ENCODE measurements around the gene FGF22. TPM values are rescaled to one million over a fixed set of nuclear protein-coding genes. Genes with fewer than 3 reads are reported as not detected.

The FGF22 gene
- total and polyA plus RNA-seq, 2 of the 13 experiments (the other 11 are each of a cell fraction or from before 2014, with no cell fraction given), result 0.24 TPM; not detected in 1

DNA sequence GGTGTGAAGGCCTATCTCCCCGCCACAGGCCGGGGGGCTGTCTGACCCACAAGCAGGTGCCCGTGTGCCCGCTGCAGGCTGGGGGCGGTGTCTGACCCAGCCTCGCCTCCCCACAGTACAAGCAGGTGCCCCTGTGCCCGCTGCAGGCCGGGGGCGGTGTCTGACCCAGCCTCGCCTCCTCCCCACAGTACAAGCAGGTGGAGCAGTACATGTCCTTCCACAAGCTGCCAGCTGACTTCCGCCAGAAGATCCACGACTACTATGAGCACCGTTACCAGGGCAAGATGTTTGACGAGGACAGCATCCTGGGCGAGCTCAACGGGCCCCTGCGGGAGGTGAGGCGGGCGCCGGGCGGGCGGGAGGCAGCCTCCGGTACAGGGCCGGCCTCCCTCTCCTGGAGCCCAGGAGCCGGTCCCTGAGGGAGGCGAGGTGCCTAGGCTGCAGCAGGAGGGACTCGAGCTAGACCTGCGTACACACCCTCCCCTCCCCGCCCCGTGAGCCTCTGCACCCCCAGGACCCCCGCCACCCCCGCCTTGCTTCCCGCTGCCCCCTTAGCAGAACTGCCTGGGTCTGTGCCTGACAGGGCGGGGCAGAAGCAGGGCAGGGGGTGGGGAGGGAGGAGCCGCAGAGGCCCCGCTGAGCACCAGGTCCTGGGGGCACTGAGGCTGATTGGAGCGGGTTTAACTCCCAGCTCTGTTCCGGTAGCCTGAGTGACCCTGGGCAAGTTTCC lies 29.4 kb upstream of the FGF22 start:
- TF ChIP-seq WIZ (CRISPR knock-in tag; IDR thresholded peaks at IDR 0.05), result no peak
- no peak for TF ChIP-seq ZNF761 (CRISPR knock-in tag; conservative IDR thresholded peaks at IDR 0.05)
- no peak for TF ChIP-seq ZFP37 (CRISPR knock-in tag; IDR thresholded peaks at IDR 0.05; ENCODE audit: borderline replicate concordance)
- no peak for TF ChIP-seq ZNF792 (CRISPR knock-in tag; IDR thresholded peaks at IDR 0.05)
- TF ChIP-seq HNRNPL (IDR thresholded peaks at IDR 0.05; ENCODE audit: low read depth, low read length), result 0 out of 2 replicates have a peak, but pooled peaks have one; percentile 40
- TF ChIP-seq EHMT2 (IDR thresholded peaks at IDR 0.05; ENCODE audit: borderline replicate concordance, low read depth, low read length), result no peak
- no peak for TF ChIP-seq ZFP1 (CRISPR knock-in tag; IDR thresholded peaks at IDR 0.05)
- no peak for TF ChIP-seq ADNP (CRISPR knock-in tag; IDR thresholded peaks at IDR 0.05)
- TF ChIP-seq, protein P1, sequence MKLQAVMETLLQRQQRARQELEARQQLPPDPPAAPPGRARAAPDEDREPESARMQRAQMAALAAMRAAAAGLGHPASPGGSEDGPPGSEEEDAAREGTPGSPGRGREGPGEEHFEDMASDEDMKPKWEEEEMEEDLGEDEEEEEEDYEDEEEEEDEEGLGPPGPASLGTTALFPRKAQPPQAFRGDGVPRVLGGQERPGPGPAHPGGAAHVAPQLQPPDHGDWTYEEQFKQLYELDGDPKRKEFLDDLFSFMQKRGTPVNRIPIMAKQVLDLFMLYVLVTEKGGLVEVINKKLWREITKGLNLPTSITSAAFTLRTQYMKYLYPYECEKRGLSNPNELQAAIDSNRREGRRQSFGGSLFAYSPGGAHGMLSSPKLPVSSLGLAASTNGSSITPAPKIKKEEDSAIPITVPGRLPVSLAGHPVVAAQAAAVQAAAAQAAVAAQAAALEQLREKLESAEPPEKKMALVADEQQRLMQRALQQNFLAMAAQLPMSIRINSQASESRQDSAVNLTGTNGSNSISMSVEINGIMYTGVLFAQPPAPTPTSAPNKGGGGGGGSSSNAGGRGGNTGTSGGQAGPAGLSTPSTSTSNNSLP (IDR thresholded peaks at IDR 0.05; ENCODE audit: low read depth, low read length), result no peak
- CTCF ChIA-PET (ENCODE audit: low intra/inter-chr PET ratio, low total read pairs), result no interaction called here
- H3K27ac ChIP-seq (ENCODE audit: extremely low read length, insufficient read depth, low read length), result no peak overlapping the region
- H4K20me1 ChIP-seq (ENCODE audit: insufficient read depth, low read length), result no peaks in the 10 kb centered on the region
- no peak overlapping the region for H3K9ac ChIP-seq (ENCODE audit: insufficient read depth, low read depth, low read length)
- DNase-seq (ENCODE audit: low spot score) (no peak), ATAC-seq (no peak), FAIRE-seq (no peak)
- no peak overlapping the region for H3K4me2 ChIP-seq (ENCODE audit: low read depth, low read length)
- no TSS peak for BruUV-seq (replicated peaks)
- H2AFZ ChIP-seq (ENCODE audit: low read length), result no peak overlapping the region
- H3K79me2 ChIP-seq (ENCODE audit: insufficient read depth, low read length), result no peaks in the 10 kb centered on the region
- POLR2A ChIA-PET, result no interaction called here
- no peaks in the 10 kb centered on the region for H3K27me3 ChIP-seq (ENCODE audit: control insufficient read depth in 1 of 2, insufficient read depth in 2 of 2, low read length in 2 of 2)
- no peak overlapping the region for H3K4me3 ChIP-seq (replicated peaks in 1 of 3; ENCODE audit: insufficient read depth in 1 of 3, low read depth in 2 of 3, low read length in 3 of 3)
- H3K9me3 ChIP-seq (ENCODE audit: low read length), result no peaks in the 10 kb centered on the region
- no peaks in the 10 kb centered on the region for H3K4me1 ChIP-seq (ENCODE audit: insufficient read depth, low read length)
- 82% methylated on average over 11 of the region's 38 CpGs for WGBS (ENCODE audit: low lambda C conversion rate)
- in situ Hi-C loops (cut with HindIII; ENCODE audit: extremely low pct_ligation_motif_present, low pct_unique_long_range_greater_than_20kb), result no loop called here
- H3K36me3 ChIP-seq (replicated peaks in 1 of 2; ENCODE audit: control insufficient read depth in 1 of 2, insufficient read depth in 2 of 2, low read length in 2 of 2), result peaks cover 3 to 4% of the 10 kb centered on the region in 2 experiments; a peak in 2 of 5 replicates
- intact Hi-C loops (cut with micrococcal nuclease; ENCODE audit: unreplicated experiment), result no loop called here
